SW480 (cell line): ENCODE data around the gene MARS1.
"Not testable (repeated sequence)": the region's sequence is repeated elsewhere in the genome, so short reads cannot be mapped to it uniquely, and the experiment has no call there.

Experiments used
- DNase-seq: peaks from one replicate; pipeline ENCODE4 v3.0.0-alpha.2; 2016; ENCODE audit warnings: low spot score

The MARS1 gene

GRCh38 chr12:57551637-57552305 is 63.9 kb downstream of the MARS1 start:
- DNase-seq: no peak

GRCh38 chr12:57552306-57552651 is 64.4 kb downstream of the MARS1 start:
- DNase-seq: no peak

- no peak for DNase-seq
Observed at GRCh38 chr12:57552835-57553313, 65.0 kb downstream of the MARS1 start.

- no peak for DNase-seq
Observed at GRCh38 chr12:57553343-57554202, 65.7 kb downstream of the MARS1 start.

DNA sequence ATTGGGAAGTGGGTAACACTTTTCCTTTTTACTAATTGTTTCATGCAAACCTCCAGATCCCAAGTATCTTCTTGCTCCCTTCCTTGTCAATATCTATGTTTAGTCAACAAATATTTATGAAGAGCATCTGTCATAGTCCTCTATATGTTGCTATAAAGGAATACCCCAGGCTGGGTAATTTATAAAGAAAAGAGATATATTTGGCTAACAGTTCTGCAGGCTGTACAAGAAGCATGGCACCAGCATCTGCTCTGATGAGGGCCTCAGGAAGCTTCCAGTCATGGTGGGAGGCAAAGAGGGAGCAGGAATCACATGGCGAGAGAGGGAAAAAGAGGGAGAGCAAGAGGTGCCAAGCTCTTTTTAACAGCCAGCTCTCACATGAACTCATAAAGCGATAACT is 66.6 kb downstream of the MARS1 start:
- no peak for DNase-seq

- no peak for DNase-seq
Observed at GRCh38 chr12:57554897-57555296, 67.0 kb downstream of the MARS1 start.

- DNase-seq: no peak
Observed at GRCh38 chr12:57558864-57559263, 71.0 kb downstream of the MARS1 start.

DNA sequence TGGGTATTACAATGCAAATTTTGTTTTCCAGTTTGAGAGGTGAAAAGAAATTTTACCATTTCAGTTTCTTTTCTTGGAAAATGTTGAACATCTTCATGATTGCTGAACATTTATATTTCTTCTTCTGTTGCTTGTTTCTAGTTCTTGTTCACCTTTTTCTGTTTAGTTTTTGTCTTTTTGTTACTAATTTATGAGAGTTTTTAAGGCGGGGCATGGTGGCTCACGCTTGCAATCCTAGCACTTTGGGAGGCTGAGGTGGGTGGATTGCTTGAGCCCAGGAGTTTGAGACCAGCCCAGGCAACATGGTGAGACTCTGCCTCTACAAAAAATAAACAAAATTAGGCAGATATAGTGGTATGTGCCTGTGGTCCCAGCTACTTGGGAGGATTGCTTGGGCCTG is 72.6 kb downstream of the MARS1 start:
- DNase-seq: no peak

- not testable (repeated sequence) for DNase-seq
Observed at GRCh38 chr12:57561117-57561516, 73.2 kb downstream of the MARS1 start.

GRCh38 chr12:57563358-57563757 is 75.5 kb downstream of the MARS1 start:
- DNase-seq: no peak

DNA sequence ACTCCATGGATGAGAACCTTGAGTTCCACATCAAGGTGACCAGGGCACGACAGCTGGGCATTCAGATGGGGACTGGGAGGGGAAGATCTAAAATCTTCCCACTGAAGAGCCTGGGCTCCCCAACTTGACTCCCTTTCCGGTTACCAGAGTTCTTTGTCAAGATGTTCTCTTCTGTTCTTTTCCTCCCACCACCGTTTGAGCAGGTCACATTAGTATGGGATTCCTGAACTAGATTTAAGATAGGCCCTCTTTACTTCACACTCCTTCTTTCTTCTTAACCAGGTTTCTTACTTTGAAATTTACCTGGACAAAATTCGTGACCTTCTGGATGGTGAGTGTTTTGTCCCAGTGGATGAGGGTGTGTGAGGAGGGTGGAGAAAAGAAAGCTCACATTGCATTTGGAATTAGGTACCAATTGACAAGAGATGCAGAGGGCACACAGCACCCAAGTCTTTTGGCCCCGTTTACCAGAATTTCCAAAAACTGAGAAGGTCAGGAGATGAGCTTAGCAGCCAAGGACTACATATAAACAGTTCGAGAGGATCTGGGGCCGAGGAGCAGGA is 76.4 kb downstream of the MARS1 start:
- no peak for DNase-seq
